Measurements from ENCODE around the gene TMIGD1. TPM values are rescaled to one million over a fixed set of nuclear protein-coding genes. Genes with fewer than 3 reads are reported as not detected.
A peak's percentile ranks its signal among the peaks of the same experiment; 100 is the strongest.

The TMIGD1 gene
- total and polyA plus RNA-seq, 2 donors (not counting 1 experiment from before 2014, with no cell fraction given): not detected

DNA sequence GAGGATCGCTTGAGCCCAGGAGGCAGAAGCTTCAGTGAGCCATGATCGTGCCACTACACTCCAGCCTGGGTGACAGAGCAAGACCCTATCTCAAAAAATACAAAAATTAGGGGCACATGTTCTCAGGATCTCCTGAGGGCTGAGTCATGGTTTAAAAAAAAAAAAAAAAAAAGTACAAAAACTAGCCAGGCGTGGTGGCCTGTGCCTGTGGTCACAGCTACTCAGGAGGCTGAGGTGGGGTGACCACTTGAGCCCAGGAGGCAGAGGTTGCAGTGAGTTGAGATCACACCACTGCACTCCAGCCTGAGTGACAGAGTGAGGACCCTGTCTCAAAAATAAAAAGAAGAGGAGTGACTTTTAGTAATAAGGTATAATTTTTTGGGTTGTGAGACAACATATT is 59.0 kb downstream of the TMIGD1 start:
- H3K4me1 ChIP-seq (ENCODE audit: control insufficient read depth, extremely low read depth, insufficient read depth, low read length): no peaks in the 10 kb centered on the region
- TF ChIP-seq, protein P1, sequence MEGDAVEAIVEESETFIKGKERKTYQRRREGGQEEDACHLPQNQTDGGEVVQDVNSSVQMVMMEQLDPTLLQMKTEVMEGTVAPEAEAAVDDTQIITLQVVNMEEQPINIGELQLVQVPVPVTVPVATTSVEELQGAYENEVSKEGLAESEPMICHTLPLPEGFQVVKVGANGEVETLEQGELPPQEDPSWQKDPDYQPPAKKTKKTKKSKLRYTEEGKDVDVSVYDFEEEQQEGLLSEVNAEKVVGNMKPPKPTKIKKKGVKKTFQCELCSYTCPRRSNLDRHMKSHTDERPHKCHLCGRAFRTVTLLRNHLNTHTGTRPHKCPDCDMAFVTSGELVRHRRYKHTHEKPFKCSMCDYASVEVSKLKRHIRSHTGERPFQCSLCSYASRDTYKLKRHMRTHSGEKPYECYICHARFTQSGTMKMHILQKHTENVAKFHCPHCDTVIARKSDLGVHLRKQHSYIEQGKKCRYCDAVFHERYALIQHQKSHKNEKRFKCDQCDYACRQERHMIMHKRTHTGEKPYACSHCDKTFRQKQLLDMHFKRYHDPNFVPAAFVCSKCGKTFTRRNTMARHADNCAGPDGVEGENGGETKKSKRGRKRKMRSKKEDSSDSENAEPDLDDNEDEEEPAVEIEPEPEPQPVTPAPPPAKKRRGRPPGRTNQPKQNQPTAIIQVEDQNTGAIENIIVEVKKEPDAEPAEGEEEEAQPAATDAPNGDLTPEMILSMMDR (conservative IDR thresholded peaks at IDR 0.05 in 1 of 2, IDR thresholded peaks at IDR 0.05 in 1 of 2; ENCODE audit: low read depth in 1 of 2, low read length in 2 of 2): no peak
- TF ChIP-seq EZH2 (IDR thresholded peaks at IDR 0.05; ENCODE audit: low read length, missing control alignments): no peak
- no peak for DNase-seq (ENCODE audit: low read depth in 2 of 2)
- H3K27me3 ChIP-seq (ENCODE audit: control insufficient read depth, insufficient read depth, low read length): no peaks in the 10 kb centered on the region
- no peak overlapping the region for H2AFZ ChIP-seq (ENCODE audit: low read length)
- H4K20me1 ChIP-seq (ENCODE audit: control insufficient read depth, extremely low read depth, insufficient read depth, low read length): no peaks in the 10 kb centered on the region
- H3K36me3 ChIP-seq (ENCODE audit: control insufficient read depth, insufficient read depth, low read length): peaks cover 7% of the 10 kb centered on the region
- no peak overlapping the region for H3K4me3 ChIP-seq (replicated peaks in 1 of 4; ENCODE audit: control extremely low read depth in 1 of 4, insufficient read depth in 1 of 4, low read depth in 3 of 4, low read length in 4 of 4)
- H3K9me3 ChIP-seq (ENCODE audit: control insufficient read depth, insufficient read depth, low read depth, low read length): no peaks in the 10 kb centered on the region
- H3K4me2 ChIP-seq (ENCODE audit: extremely low read depth, insufficient read depth, low read length): no peak overlapping the region
- H3K9ac ChIP-seq (ENCODE audit: insufficient read depth, low read length): no peak overlapping the region
- no peak overlapping the region for H3K27ac ChIP-seq (ENCODE audit: insufficient read depth, low read length)
- no peaks in the 10 kb centered on the region for H3K79me2 ChIP-seq (ENCODE audit: control insufficient read depth, insufficient read depth, low read length)

DNA sequence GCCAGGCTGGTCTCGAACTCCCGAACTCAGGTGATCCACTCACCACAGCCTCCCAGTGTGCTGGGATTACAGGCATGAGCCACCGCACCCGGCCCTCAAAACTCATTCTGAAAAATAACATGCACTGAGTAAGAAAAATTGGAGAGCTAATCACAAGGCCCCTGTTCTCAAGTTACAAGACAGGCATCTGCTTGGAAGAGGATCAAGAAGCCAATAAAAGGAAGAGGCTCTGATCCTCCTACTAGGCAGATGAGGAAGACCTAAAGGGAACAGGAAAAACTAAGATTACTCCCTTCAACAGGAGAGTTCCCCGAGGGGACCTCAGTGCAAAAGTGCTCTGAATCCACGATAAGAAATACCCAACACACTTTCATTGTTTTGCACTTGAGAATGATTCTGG is 60.5 kb downstream of the TMIGD1 start:
- H3K4me2 ChIP-seq (ENCODE audit: extremely low read depth, insufficient read depth, low read length): no peak overlapping the region
- H2AFZ ChIP-seq (ENCODE audit: low read length): no peak overlapping the region
- peaks cover 7% of the 10 kb centered on the region for H3K36me3 ChIP-seq (ENCODE audit: control insufficient read depth, insufficient read depth, low read length)
- H3K4me1 ChIP-seq (ENCODE audit: control insufficient read depth, extremely low read depth, insufficient read depth, low read length): no peaks in the 10 kb centered on the region
- no peaks in the 10 kb centered on the region for H4K20me1 ChIP-seq (ENCODE audit: control insufficient read depth, extremely low read depth, insufficient read depth, low read length)
- H3K9ac ChIP-seq (ENCODE audit: insufficient read depth, low read length): no peak overlapping the region
- H3K27ac ChIP-seq (ENCODE audit: insufficient read depth, low read length): no peak overlapping the region
- H3K9me3 ChIP-seq (ENCODE audit: control insufficient read depth, insufficient read depth, low read depth, low read length): no peaks in the 10 kb centered on the region
- no peaks in the 10 kb centered on the region for H3K79me2 ChIP-seq (ENCODE audit: control insufficient read depth, insufficient read depth, low read length)
- TF ChIP-seq, protein P1 (conservative IDR thresholded peaks at IDR 0.05 in 1 of 2, IDR thresholded peaks at IDR 0.05 in 1 of 2; ENCODE audit: low read depth in 1 of 2, low read length in 2 of 2): no peak
- no peak for TF ChIP-seq EZH2 (IDR thresholded peaks at IDR 0.05; ENCODE audit: low read length, missing control alignments)
- DNase-seq (ENCODE audit: low read depth in 2 of 2): peak; percentile 20 to 22
- H3K4me3 ChIP-seq (replicated peaks in 1 of 4; ENCODE audit: control extremely low read depth in 1 of 4, insufficient read depth in 1 of 4, low read depth in 3 of 4, low read length in 4 of 4): no peak overlapping the region
- H3K27me3 ChIP-seq (ENCODE audit: control insufficient read depth, insufficient read depth, low read length): no peaks in the 10 kb centered on the region

DNA sequence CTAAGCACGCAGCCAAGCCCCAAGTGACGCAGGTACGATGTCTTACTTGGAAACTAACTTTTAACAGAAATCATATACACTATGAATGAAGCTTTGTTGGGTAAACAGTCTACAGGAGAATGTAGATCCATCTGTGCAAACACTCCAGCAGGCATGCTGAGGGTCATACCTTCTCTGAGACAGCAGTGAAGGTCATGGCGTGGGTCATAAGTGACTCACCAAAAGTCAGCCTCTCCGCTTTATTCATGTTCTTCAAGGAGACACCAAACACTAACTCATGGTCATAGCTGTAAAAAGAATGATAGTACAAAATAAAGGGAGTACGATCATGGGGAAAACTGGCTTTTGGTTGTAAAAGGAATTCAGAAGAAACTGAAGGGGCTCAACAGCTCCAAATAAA is 62.8 kb downstream of the TMIGD1 start:
- H3K27ac ChIP-seq (ENCODE audit: insufficient read depth, low read length): no peak overlapping the region
- H3K4me1 ChIP-seq (ENCODE audit: control insufficient read depth, extremely low read depth, insufficient read depth, low read length): no peaks in the 10 kb centered on the region
- H3K27me3 ChIP-seq (ENCODE audit: control insufficient read depth, insufficient read depth, low read length): no peaks in the 10 kb centered on the region
- H4K20me1 ChIP-seq (ENCODE audit: control insufficient read depth, extremely low read depth, insufficient read depth, low read length): no peaks in the 10 kb centered on the region
- no peak overlapping the region for H3K4me3 ChIP-seq (replicated peaks in 1 of 4; ENCODE audit: control extremely low read depth in 1 of 4, insufficient read depth in 1 of 4, low read depth in 3 of 4, low read length in 4 of 4)
- TF ChIP-seq, protein P1 (conservative IDR thresholded peaks at IDR 0.05 in 1 of 2, IDR thresholded peaks at IDR 0.05 in 1 of 2; ENCODE audit: low read depth in 1 of 2, low read length in 2 of 2): no peak
- no peak for TF ChIP-seq EZH2 (IDR thresholded peaks at IDR 0.05; ENCODE audit: low read length, missing control alignments)
- no peak overlapping the region for H3K4me2 ChIP-seq (ENCODE audit: extremely low read depth, insufficient read depth, low read length)
- H3K79me2 ChIP-seq (ENCODE audit: control insufficient read depth, insufficient read depth, low read length): no peaks in the 10 kb centered on the region
- H2AFZ ChIP-seq (ENCODE audit: low read length): no peak overlapping the region
- no peaks in the 10 kb centered on the region for H3K9me3 ChIP-seq (ENCODE audit: control insufficient read depth, insufficient read depth, low read depth, low read length)
- H3K9ac ChIP-seq (ENCODE audit: insufficient read depth, low read length): no peak overlapping the region
- peak; percentile 31 to 50 for DNase-seq (ENCODE audit: low read depth in 2 of 2)
- H3K36me3 ChIP-seq (ENCODE audit: control insufficient read depth, insufficient read depth, low read length): peaks cover 6% of the 10 kb centered on the region
